Keratinocyte (primary cell): ENCODE results near the gene PCDH8. TPM values are rescaled to one million over a fixed set of nuclear protein-coding genes. Genes with fewer than 3 reads are reported as not detected.

ENCODE experiments used
- DNase-seq: peaks from one replicate; pipeline ENCODE4 v3.0.0-alpha.2; 2011; ENCODE audit warnings: low read depth, missing footprints, low spot score
- FAIRE-seq: peaks from 2 replicates; lab custom pipeline; 2011; peaks lifted over from hg19 to GRCh38; lab: Jason Lieb, UNC
- H2AFZ ChIP-seq: 2 replicates; pipeline ENCODE4 v1.6.0; 2012; ENCODE audit warnings: low read length, control low read depth, inconsistent platforms; ENCODE audit not compliant: control insufficient read depth
- H3K27ac ChIP-seq: 2 replicates; pipeline ENCODE4 v1.5.1; 2011; ENCODE audit warnings: low read length; ENCODE audit not compliant: control insufficient read depth, insufficient read depth
- H3K27me3 ChIP-seq: 3 replicates; pipeline ENCODE4 v1.6.0; 2011; ENCODE audit warnings: low read length; ENCODE audit not compliant: control insufficient read depth, insufficient read depth; ENCODE audit errors: extremely low read depth
- H3K36me3 ChIP-seq, 2 experiments: 2 replicates in 1 of 2; 3 replicates in 1 of 2; pipeline ENCODE4 v1.5.1; 2011; ENCODE audit warnings: low read length in 2 of 2, mild to moderate bottlenecking in 1 of 2; ENCODE audit not compliant: control insufficient read depth in 2 of 2, insufficient read depth in 2 of 2; ENCODE audit errors: extremely low read depth in 1 of 2
- H3K4me1 ChIP-seq: 3 replicates; pipeline ENCODE4 v1.5.1; 2011; ENCODE audit warnings: low read length; ENCODE audit not compliant: control insufficient read depth, insufficient read depth; ENCODE audit errors: extremely low read depth
- H3K4me2 ChIP-seq: 3 replicates; pipeline ENCODE4 v1.6.0; 2011; ENCODE audit warnings: low read depth, low read length; ENCODE audit not compliant: control insufficient read depth, insufficient read depth; ENCODE audit errors: extremely low read depth
- H3K4me3 ChIP-seq, 3 experiments: fragments of 200-600 bp in 1 of 3; sonication (generic) in 1 of 3; 2 replicates in 2 of 3; 3 replicates in 1 of 3; pipeline ENCODE4 v1.5.1; 2011 to 2016; ENCODE audit warnings: low read length in 3 of 3, mild to moderate bottlenecking in 3 of 3, control low read depth in 2 of 3, inconsistent platforms in 1 of 3, low read depth in 1 of 3, mixed read lengths in 1 of 3, mixed run types in 1 of 3, moderate library complexity in 1 of 3; ENCODE audit not compliant: control insufficient read depth in 2 of 3, insufficient read depth in 2 of 3; ENCODE audit errors: extremely low read depth in 1 of 3
- H3K79me2 ChIP-seq: 2 replicates; pipeline ENCODE4 v1.6.0; 2012; ENCODE audit warnings: low read length; ENCODE audit not compliant: control insufficient read depth, insufficient read depth
- H3K9ac ChIP-seq: 3 replicates; pipeline ENCODE4 v1.6.0; 2011; ENCODE audit warnings: low read length; ENCODE audit not compliant: control insufficient read depth, insufficient read depth; ENCODE audit errors: extremely low read depth
- H3K9me1 ChIP-seq: 3 replicates; pipeline ENCODE4 v1.6.0; 2011; ENCODE audit warnings: low read length; ENCODE audit not compliant: control insufficient read depth, insufficient read depth; ENCODE audit errors: extremely low read depth
- H3K9me3 ChIP-seq: 2 replicates; pipeline ENCODE4 v1.5.1; 2012; ENCODE audit warnings: low read depth, low read length; ENCODE audit not compliant: control insufficient read depth
- H4K20me1 ChIP-seq: 3 replicates; pipeline ENCODE4 v1.6.0; 2011; ENCODE audit warnings: low read length; ENCODE audit not compliant: control insufficient read depth, insufficient read depth; ENCODE audit errors: extremely low read depth
- CTCF ChIP-seq, 3 experiments: IDR thresholded peaks in 1 of 3; conservative IDR thresholded peaks in 1 of 3; optimal IDR thresholded peaks in 1 of 3; 2 replicates in 2 of 3; 3 replicates in 1 of 3; pipeline versions ENCODE3 to v1.5.1; 2011; ENCODE audit warnings: low read length in 3 of 3, mild to moderate bottlenecking in 3 of 3, moderate library complexity in 2 of 3, control low read depth in 1 of 3, inconsistent platforms in 1 of 3; ENCODE audit not compliant: insufficient read depth in 2 of 3; ENCODE audit errors: extremely low read depth in 1 of 3
- EZH2 ChIP-seq: IDR thresholded peaks from one replicate; pipeline ENCODE4 v1.6.1; 2012; ENCODE audit warnings: inconsistent platforms, mild to moderate bottlenecking, low read length, moderate library complexity
- dilution Hi-C: fragments of 300-500 bp; cut with MboI; formaldehyde crosslinking; loops from one replicate; pipeline ENCODE4 v1.7.0; 2020; ENCODE audit warnings: low sequenced_read_pairs; ENCODE audit not compliant: extremely low pct_ligation_motif_present
- polyA plus RNA-seq, 5 experiments: library from polyadenylated mRNA; depleted of rRNA in 3 of 5; stranded (reverse) in 3 of 5; stranded (forward) in 1 of 5; unstranded in 1 of 5; fragments of >200 nt; gene quantifications; 1 replicate in 1 of 5; 2 replicates in 3 of 5; 3 replicates in 1 of 5; pipeline versions ENCODE4 v1.2.1 to v1.2.3, GENCODE V29; 2011 to 2012; ENCODE audit warnings: missing spikeins in 2 of 5, low read depth in 1 of 5, low replicate concordance in 1 of 5

Gene PCDH8
- polyA plus RNA-seq, 1 donor (not counting 4 experiments of a cell fraction or from before 2014, with no cell fraction given): not detected

- no peaks in the 10 kb centered on the region for H3K4me1 ChIP-seq
- H2AFZ ChIP-seq: no peak overlapping the region
- no peaks in the 10 kb centered on the region for H3K9me1 ChIP-seq
- H3K9me3 ChIP-seq: no peaks in the 10 kb centered on the region
- no peak overlapping the region for H3K9ac ChIP-seq
- no peak overlapping the region for H3K27ac ChIP-seq
- dilution Hi-C loops: no loop called here
- DNase-seq (no peak), FAIRE-seq (no peak)
- TF ChIP-seq CTCF (optimal IDR thresholded peaks at IDR 0.05 in 1 of 3, IDR thresholded peaks at IDR 0.05 in 1 of 3, conservative IDR thresholded peaks at IDR 0.05 in 1 of 3; ENCODE audit: extremely low read depth in 1 of 3, insufficient read depth in 2 of 3, low read length in 3 of 3): no peak
- no peak for TF ChIP-seq EZH2
- H3K4me2 ChIP-seq: no peak overlapping the region
- no peaks in the 10 kb centered on the region for H3K79me2 ChIP-seq
- H3K4me3 ChIP-seq: no peak overlapping the region
- no peaks in the 10 kb centered on the region for H3K27me3 ChIP-seq
- no peaks in the 10 kb centered on the region for H4K20me1 ChIP-seq
- no peaks in the 10 kb centered on the region for H3K36me3 ChIP-seq
Measured at GRCh38 chr13:52833296-52833875, 15.1 kb downstream of the PCDH8 start.

DNA sequence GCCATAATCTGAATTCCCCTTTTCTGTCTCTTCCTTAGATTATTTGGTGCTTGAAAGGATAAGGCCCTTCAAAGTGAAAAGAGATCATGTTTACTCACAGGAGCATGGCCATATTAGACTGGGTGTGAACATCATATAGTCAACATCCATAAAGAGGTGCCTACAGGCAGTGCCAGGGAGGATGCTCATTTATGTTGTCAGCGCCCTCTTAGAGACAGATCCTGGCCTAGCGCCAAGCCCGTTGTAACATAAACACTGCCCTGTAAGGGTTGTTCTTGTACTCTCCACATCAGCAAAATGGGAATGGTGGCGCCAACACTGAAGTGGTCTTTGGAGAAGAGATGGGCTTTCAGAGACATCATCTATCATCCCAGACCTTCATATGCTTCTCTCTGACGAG, 16.1 kb downstream of the PCDH8 start:
- Histone ChIP-seq H3K4me1 (no peaks in the 10 kb centered on the region), H2AFZ (no peak overlapping the region), H4K20me1 (no peaks in the 10 kb centered on the region), H3K9ac (no peak overlapping the region), H3K36me3 (no peaks in the 10 kb centered on the region), H3K9me1 (no peaks in the 10 kb centered on the region), H3K4me3 (no peak overlapping the region), H3K9me3 (no peaks in the 10 kb centered on the region), H3K4me2 (no peak overlapping the region), H3K79me2 (no peaks in the 10 kb centered on the region), H3K27ac (no peak overlapping the region), H3K27me3 (no peaks in the 10 kb centered on the region)
- no peak for FAIRE-seq
- DNase-seq: no peak
- dilution Hi-C loops: no loop called here
- TF ChIP-seq CTCF (optimal IDR thresholded peaks at IDR 0.05 in 1 of 3, IDR thresholded peaks at IDR 0.05 in 1 of 3, conservative IDR thresholded peaks at IDR 0.05 in 1 of 3; ENCODE audit: extremely low read depth in 1 of 3, insufficient read depth in 2 of 3, low read length in 3 of 3): no peak
- TF ChIP-seq EZH2: no peak
